Measurements from ENCODE around the gene RFX2. TPM values are rescaled to one million over a fixed set of nuclear protein-coding genes. Genes with fewer than 3 reads are reported as not detected.
"Not testable (repeated sequence)": the region's sequence is repeated elsewhere in the genome, so short reads cannot be mapped to it uniquely, and the experiment has no call there.

Gene RFX2
- polyA plus RNA-seq, 2 of the 4 experiments (the other 2 are of a cell fraction): 3.7 to 3.9 TPM

DNA sequence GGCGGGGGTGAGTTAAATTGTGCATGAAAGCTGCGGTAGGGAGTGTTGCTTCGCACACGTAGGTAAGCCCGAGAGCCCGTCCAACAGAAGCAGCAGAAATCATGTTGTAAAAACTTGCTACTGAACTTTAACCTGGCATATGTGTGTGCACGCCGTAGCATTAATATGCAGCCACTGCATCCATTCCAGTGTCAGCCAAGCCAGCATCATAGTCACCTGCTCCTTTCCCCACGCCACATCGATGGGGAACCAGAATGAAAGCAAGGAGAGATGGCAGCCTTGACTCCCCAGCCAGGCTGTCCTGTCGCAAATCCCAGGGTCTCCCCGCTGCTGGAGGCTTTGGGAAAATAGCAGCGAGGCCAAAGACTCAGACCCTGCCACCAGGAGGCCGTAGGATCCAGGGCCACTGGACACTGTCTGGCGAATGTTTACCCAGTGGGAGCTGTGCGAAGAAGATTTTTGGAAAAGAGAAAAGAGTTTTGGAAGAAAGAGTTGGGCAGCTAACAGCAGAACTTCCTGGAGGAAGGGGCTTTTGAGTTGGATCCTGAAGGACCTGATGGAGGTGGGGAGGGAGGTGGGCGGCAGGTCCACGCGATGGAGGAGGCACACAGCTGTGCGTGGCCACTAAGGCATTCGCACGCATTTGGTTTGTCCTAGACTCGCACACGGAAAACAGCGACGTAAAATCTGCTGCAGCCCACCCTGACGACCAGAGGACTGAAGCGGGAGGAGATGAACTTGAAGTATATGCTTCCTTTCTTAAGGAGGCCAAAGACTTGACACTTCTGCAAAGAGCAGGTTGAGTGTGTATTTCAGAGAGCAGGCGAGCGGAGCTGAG is 83.7 kb downstream of the RFX2 start:
- CTCF ChIA-PET: interaction anchor here (0.6 to 2.5 kb wide), 7 partner anchors 10 to 861 kb away, joined by 3 to 7 read pairs (median 4); no protein-coding TSS in a partner anchor
- ATAC-seq: no peak
- no peak overlapping the region for H3K4me3 ChIP-seq
- no peak overlapping the region for H3K27ac ChIP-seq
- no peak for TF ChIP-seq RARB (CRISPR knock-in tag; IDR thresholded peaks at IDR 0.05)
- no peak for TF ChIP-seq CBX8 (IDR thresholded peaks at IDR 0.05)
- TF ChIP-seq HDAC2 (IDR thresholded peaks at IDR 0.05): no peak
- TF ChIP-seq, protein P1, sequence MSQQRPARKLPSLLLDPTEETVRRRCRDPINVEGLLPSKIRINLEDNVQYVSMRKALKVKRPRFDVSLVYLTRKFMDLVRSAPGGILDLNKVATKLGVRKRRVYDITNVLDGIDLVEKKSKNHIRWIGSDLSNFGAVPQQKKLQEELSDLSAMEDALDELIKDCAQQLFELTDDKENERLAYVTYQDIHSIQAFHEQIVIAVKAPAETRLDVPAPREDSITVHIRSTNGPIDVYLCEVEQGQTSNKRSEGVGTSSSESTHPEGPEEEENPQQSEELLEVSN (IDR thresholded peaks at IDR 0.05; ENCODE audit: borderline replicate concordance, low read depth): no peak
- no peak for TF ChIP-seq FOSB (CRISPR knock-in tag; IDR thresholded peaks at IDR 0.05)
- TF ChIP-seq ZSCAN20 (CRISPR knock-in tag; IDR thresholded peaks at IDR 0.05): no peak
- no peak for TF ChIP-seq CHD4 (IDR thresholded peaks at IDR 0.05; ENCODE audit: borderline replicate concordance)
- TF ChIP-seq CBX2 (IDR thresholded peaks at IDR 0.05; ENCODE audit: borderline replicate concordance, low read depth): no peak
- TF ChIP-seq HEYL (CRISPR knock-in tag; IDR thresholded peaks at IDR 0.05): no peak
- TF ChIP-seq EHF (CRISPR knock-in tag; IDR thresholded peaks at IDR 0.05): no peak
- TF ChIP-seq RAD21 (conservative IDR thresholded peaks at IDR 0.05 in 1 of 2, IDR thresholded peaks at IDR 0.05 in 1 of 2): no peak
- TF ChIP-seq FOSL2 (IDR thresholded peaks at IDR 0.05): no peak
- no peak for TF ChIP-seq FOSL2 (CRISPR knock-in tag; IDR thresholded peaks at IDR 0.05)
- no peak for TF ChIP-seq RFX5 (IDR thresholded peaks at IDR 0.05)
- TF ChIP-seq FOXS1 (CRISPR knock-in tag; IDR thresholded peaks at IDR 0.05): no peak
- H3K4me2 ChIP-seq: no peak overlapping the region
- WGBS (ENCODE audit: missing lambda C conversion rate): 91% methylated on average over 30 of the region's 30 CpGs
- H3K4me1 ChIP-seq: no peaks in the 10 kb centered on the region
- no peaks in the 10 kb centered on the region for H3K9me3 ChIP-seq
- POLR2A ChIA-PET: no interaction called here
- FAIRE-seq: no peak
- no peak for DNase-seq (ENCODE audit: low read depth in 1 of 2, low spot score in 1 of 2)

GRCh38 chr19:6024756-6025155 is 85.5 kb downstream of the RFX2 start:
- DNase-seq (ENCODE audit: low read depth in 1 of 2, low spot score in 1 of 2); ATAC-seq; FAIRE-seq; H3K27ac ChIP-seq; H3K4me3 ChIP-seq; H3K4me2 ChIP-seq; H3K4me1 ChIP-seq; H3K9me3 ChIP-seq; POLR2A ChIA-PET: not testable (repeated sequence)
- 93% methylated on average over 24 of the region's 27 CpGs for WGBS (ENCODE audit: missing lambda C conversion rate)
- CTCF ChIA-PET: interaction anchor here (1.5 to 1.6 kb wide), 3 partner anchors 8 to 57 kb away, joined by 4 to 5 read pairs (median 4); no protein-coding TSS in a partner anchor

GRCh38 chr19:6023936-6024335 is 86.4 kb downstream of the RFX2 start:
- CTCF ChIA-PET: interaction anchor here (0.9 to 2.4 kb wide), 6 partner anchors 11 to 102 kb away, joined by 5 to 41 read pairs (median 8); no protein-coding TSS in a partner anchor
- Histone ChIP-seq H3K9me3 (no peaks in the 10 kb centered on the region), H3K4me1 (no peaks in the 10 kb centered on the region), H3K4me2 (no peak overlapping the region), H3K27ac (no peak overlapping the region), H3K4me3 (no peak overlapping the region)
- DNase-seq (ENCODE audit: low read depth in 1 of 2, low spot score in 1 of 2) (no peak), ATAC-seq (no peak), FAIRE-seq (no peak)
- 81% methylated on average over 9 of the region's 12 CpGs for WGBS (ENCODE audit: missing lambda C conversion rate)
- TF ChIP-seq, protein P2, sequence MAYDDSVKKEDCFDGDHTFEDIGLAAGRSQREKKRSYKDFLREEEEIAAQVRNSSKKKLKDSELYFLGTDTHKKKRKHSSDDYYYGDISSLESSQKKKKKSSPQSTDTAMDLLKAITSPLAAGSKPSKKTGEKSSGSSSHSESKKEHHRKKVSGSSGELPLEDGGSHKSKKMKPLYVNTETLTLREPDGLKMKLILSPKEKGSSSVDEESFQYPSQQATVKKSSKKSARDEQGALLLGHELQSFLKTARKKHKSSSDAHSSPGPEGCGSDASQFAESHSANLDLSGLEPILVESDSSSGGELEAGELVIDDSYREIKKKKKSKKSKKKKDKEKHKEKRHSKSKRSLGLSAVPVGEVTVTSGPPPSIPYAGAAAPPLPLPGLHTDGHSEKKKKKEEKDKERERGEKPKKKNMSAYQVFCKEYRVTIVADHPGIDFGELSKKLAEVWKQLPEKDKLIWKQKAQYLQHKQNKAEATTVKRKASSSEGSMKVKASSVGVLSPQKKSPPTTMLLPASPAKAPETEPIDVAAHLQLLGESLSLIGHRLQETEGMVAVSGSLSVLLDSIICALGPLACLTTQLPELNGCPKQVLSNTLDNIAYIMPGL (CRISPR knock-in tag; IDR thresholded peaks at IDR 0.05; ENCODE audit: borderline replicate concordance): no peak
- TF ChIP-seq MYC (IDR thresholded peaks at IDR 0.05; ENCODE audit: borderline replicate concordance, low read length): no peak
- POLR2A ChIA-PET: no interaction called here
